ENCODE measurements around the gene MAEL.
"Not testable (repeated sequence)": the region's sequence is repeated elsewhere in the genome, so short reads cannot be mapped to it uniquely, and the experiment has no call there.

The MAEL gene

GRCh38 chr1:166975361-166976129 is 13.5 kb upstream of the MAEL start, which contains the start of gene ILDR2:
Gene ILDR2, minus strand, starts transcription at chr1:166975540. Its CDS starts 272 bp downstream, at chr1:166975268.
- DNase-seq (ENCODE audit: extremely low spot score, insufficient read length, low read depth) (peak; percentile 52), FAIRE-seq (peak; percentile 51)

GRCh38 chr1:166977951-166978350 is 11.1 kb upstream of the MAEL start:
- FAIRE-seq (no peak), DNase-seq (ENCODE audit: extremely low spot score, insufficient read length, low read depth) (no peak)

DNA sequence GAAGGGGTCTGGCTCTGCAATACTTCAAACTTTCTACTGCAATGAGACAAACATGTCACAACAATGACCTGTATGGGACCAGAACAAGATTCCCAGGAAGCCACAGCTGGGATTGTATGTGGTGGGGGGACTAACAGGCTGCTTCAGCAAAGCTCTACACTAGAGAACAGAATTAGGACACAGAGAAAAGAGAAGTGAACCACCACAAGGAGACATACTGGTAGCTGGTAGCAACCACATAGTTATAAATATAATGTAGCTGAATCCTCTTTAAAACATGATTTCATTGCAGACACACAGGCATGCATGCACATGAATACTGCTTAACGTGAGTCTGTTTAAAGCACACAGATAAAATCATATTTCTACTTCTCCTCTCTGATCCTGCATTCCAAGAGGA is 10.3 kb upstream of the MAEL start:
- DNase-seq (ENCODE audit: extremely low spot score, insufficient read length, low read depth): no peak
- FAIRE-seq: peak; percentile 62

GRCh38 chr1:166980383-166980782 is 8.7 kb upstream of the MAEL start:
- DNase-seq (ENCODE audit: extremely low spot score, insufficient read length, low read depth): no peak
- FAIRE-seq: no peak

DNA sequence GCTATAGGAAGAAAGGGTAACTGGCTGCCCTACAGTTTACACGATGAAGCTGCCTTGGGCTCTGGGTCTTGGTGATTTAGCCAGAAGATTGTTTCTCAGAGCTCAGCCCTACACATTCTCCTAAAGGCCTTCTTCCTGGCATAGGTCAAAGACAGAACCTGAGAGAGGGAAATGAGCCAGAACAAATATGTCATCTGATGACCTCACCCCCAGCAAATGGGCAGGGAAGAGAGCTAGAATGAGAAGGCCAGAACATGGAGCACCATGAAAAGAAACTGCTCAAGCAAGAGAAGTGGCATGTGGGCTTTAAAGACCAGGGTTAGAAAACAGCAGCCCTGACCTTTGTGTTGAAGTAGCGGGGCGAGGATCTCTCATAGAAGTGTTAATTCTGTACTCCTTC is 8.3 kb upstream of the MAEL start:
- DNase-seq (ENCODE audit: extremely low spot score, insufficient read length, low read depth): no peak
- FAIRE-seq: no peak

DNA sequence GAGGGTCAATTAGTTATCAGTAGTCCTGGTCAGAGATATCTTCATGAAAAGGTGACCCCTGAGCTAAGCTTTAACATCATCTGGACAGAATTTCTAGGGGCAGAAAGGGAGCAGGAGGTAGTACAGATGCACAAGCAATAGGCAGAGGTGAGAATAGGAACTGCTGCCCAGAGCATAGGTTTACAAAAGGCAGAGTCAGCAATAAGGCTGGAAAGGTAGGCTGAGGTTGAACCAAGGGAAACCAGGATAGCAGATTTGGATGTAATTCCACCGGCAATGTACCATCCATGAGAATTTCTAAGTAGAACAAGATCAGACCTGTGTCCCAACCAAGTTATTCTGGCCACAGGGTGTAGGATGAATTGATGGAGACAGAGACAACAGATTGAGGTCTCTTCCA is 7.5 kb upstream of the MAEL start:
- DNase-seq (ENCODE audit: extremely low spot score, insufficient read length, low read depth): no peak
- FAIRE-seq: no peak

- no peak for DNase-seq (ENCODE audit: extremely low spot score, insufficient read length, low read depth)
- FAIRE-seq: peak; percentile 47
Measured at GRCh38 chr1:166999075-166999474, 10.0 kb downstream of the MAEL start.

GRCh38 chr1:166999500-167000055 is 10.5 kb downstream of the MAEL start:
- peak; percentile 77 for FAIRE-seq
- DNase-seq (ENCODE audit: extremely low spot score, insufficient read length, low read depth): no peak

DNA sequence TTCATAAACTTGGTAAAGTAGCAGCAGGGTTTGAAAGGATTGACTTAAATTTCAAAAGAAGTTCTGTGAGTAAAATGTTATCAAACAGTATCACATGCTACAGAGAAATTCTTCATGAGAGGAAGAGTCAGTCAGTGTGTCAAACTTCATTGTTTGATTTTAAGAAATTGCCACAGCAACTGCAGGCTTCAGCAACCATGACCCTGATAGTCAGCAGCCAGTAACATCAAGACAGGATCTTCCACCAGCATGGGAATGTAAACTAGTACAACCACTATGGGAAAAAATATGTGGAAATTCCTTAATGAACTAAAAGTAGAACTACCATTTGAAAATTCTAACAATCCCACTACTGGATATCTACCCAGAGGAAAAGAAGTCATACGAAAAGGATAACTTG is 11.5 kb downstream of the MAEL start:
- DNase-seq (ENCODE audit: extremely low spot score, insufficient read length, low read depth) (no peak), FAIRE-seq (no peak)

GRCh38 chr1:167002354-167002753 is 13.3 kb downstream of the MAEL start:
- FAIRE-seq: no peak

DNA sequence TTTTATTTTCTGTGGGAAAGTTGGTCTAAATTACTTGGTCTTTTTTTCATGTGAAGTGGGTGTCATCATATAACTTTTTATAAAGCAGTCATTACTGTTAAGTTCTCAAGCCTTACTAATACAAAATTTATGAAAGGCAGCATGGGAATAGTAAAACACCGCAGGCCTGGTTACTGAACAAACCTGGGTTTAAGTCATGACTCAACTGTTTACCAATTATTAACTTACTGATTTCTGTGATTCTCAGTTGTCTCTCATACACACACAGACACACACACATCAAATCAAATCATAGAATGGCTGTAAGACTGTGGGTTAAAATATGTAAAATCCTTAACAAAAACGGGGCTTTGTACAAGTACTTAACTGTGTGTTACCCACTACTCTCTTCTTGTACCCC is 14.6 kb downstream of the MAEL start:
- DNase-seq (ENCODE audit: extremely low spot score, insufficient read length, low read depth): no peak
- no peak for FAIRE-seq

More at GRCh38 chr1:167002354-167002753, 13.3 kb downstream of the MAEL start:
- DNase-seq (ENCODE audit: extremely low spot score, insufficient read length, low read depth): no peak

DNA sequence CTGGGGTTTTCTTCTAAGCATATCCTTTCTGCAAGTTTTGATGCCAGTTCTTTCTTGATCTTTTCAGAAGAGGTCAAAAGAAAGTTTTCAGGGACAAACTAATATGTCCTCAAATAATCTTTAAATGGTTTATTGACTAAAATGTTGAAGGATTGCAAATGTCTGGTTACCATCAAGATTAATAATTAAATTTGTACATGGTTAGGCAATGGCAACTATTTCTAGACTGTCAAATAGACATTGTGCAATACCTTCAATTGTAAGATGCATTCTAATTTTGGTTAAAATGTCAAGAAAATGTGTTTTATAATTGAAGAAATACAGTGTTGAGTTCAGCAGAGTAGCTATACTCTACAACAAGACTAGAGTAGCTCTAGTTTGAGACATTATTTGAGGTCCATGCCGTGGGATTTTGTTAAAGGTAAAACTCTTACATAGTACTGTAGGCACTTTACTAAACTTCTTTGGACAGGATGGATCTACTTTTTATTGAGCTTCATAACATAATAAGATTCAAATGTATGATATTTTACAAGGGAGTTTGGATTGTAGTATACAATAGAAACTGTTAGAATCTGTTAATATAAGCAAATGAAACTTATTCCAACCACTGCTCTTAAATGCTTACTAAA is 22.6 kb downstream of the MAEL start:
- FAIRE-seq (no peak), DNase-seq (ENCODE audit: extremely low spot score, insufficient read length, low read depth) (no peak)

GRCh38 chr1:167012570-167012969 is 23.5 kb downstream of the MAEL start:
- no peak for DNase-seq (ENCODE audit: extremely low spot score, insufficient read length, low read depth)
- FAIRE-seq: no peak

DNA sequence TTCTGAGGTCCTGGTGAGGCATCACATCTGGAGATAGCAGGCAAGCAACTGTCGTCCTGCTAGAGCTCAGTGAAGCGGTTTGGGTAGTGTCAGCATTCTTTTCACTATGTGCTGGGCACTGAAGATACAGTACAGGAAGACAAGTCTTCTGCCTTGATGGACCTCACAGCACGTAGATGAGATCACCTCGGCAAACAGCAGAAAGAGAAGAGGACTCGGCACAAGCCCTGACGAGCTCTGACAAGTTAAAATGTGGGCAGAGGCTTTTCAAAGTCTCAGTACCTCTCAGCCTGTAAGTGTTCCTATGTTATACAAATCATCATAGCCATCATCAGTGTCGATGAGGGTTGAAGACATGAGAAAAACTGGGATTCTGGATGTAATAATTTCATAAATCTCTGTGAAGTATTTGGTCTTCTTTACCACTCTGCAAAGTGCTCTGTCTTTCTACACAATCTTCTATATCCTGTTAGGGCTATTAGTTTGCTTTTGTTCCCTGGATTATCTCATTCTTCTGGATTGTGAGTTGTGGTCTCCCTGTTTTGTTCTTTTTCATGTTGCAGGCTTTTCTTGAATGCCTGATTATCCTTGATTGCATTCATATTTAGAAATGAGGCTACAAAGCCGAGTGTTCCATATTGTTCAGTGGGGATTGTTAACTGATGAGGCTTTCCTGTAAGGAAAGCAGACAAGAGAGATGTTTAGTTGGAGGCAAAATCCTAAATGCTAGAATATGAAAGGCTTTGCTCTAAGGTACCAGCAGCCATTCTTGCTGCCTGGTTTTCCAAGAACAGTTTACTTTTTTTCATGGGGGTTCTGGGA is 24.2 kb downstream of the MAEL start:
- DNase-seq (ENCODE audit: extremely low spot score, insufficient read length, low read depth) (no peak), FAIRE-seq (no peak)

- no peak for FAIRE-seq
- DNase-seq (ENCODE audit: extremely low spot score, insufficient read length, low read depth): no peak
Measured at GRCh38 chr1:167016100-167016750, 27.1 kb downstream of the MAEL start.

GRCh38 chr1:167022384-167022783 is 33.3 kb downstream of the MAEL start:
- FAIRE-seq: peak; percentile 69
- no peak for DNase-seq (ENCODE audit: extremely low spot score, insufficient read length, low read depth)

DNA sequence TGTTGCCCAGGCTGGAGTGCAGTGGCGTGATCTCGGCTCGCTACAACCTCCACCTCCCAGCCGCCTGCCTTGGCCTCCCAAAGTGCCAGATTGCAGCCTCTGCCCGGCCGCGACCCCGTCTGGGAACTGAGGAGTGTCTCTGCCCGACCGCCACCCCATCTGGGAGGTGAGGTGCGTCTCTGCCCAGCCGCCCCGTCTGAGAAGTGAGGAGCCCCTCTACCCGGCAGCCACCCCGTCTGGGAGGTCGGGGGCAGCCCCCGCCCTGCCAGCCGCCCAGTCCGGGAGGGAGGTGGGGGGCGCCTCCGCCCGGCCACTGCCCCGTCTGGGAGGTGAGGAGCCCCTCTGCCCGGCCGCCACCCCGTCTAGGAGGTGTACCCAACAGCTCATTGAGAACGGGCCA is 40.5 kb downstream of the MAEL start:
- FAIRE-seq: not testable (repeated sequence)

GRCh38 chr1:167033646-167034045 is 44.6 kb downstream of the MAEL start:
- DNase-seq (ENCODE audit: extremely low spot score, insufficient read length, low read depth) (no peak), FAIRE-seq (no peak)

More for the DNA sequence above, 40.5 kb downstream of the MAEL start:
- not testable (repeated sequence) for DNase-seq (ENCODE audit: extremely low spot score, insufficient read length, low read depth)

DNA sequence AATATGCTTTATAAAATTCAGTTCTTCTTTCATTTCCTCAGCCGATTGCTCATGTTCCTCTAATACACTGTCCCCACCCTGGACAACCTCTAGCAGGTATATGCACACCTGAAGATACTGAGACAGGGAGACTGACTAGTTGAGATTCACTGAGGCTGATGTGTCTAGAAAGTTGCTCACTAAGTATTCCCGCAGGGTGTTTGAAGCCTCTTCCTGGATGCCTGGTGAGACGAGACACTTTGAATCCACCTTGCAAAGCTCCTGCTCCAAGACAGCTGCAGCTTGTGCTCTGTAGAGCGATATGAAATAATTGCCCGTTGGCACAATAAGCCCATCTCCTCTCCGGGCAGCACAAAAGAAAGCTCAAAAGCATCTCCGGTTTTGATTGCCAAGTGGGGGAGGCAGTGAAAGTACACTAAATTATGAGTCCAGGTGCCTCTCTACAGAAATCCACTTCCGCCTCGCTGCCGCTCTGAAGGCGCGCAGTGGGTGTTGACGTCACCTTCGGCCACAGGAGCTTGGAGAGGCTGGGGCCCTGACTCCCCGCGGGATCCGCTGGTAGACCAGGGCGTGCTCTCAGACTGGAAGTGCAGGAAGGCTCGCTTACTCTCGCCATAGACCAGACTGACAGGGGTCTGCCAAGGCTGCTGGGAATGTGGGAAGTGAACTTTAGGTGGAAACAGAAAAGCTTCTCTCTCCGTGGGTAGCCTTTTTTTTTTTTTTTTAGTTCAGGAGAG is 54.8 kb downstream of the MAEL start:
- FAIRE-seq: peak; percentile 92
- DNase-seq (ENCODE audit: extremely low spot score, insufficient read length, low read depth): peak; percentile 58
